Psoas muscle (tissue), 8 donors: Measurements from ENCODE around the gene SEC61B. TPM values are rescaled to one million over a fixed set of nuclear protein-coding genes. Genes with fewer than 3 reads are reported as not detected.

Experiments
- ATAC-seq, 4 donors: fragments of 200-7000 bp; cut with Tn5 transposase; one replicate each; pipeline ENCODE4 v1.9.1; 2020; ENCODE audit warnings: moderate library complexity in 3 of 4, mild to moderate bottlenecking in 2 of 4
- DNase-seq, 2 donors: peaks; one replicate each; pipeline ENCODE4 v3.0.0-alpha.2; 2020
- H3K27ac ChIP-seq: fragments of 200-600 bp; one replicate; pipeline ENCODE4 v1.8.0; 2022
- H3K27me3 ChIP-seq, 3 donors: fragments of 200-600 bp in 1 of 3; one replicate each; pipeline versions ENCODE4 v1.6.1 to v1.8.0; 2013 to 2022; ENCODE audit warnings: low read length in 2 of 3, mild to moderate bottlenecking in 2 of 3, moderate library complexity in 1 of 3; ENCODE audit not compliant: insufficient read depth in 3 of 3
- H3K36me3 ChIP-seq, 2 donors: fragments of 200-600 bp in 1 of 2; one replicate each; pipeline versions ENCODE4 v1.6.1 to v1.8.0; 2013 to 2022; ENCODE audit warnings: low read depth in 1 of 2, mild to moderate bottlenecking in 1 of 2, moderate library complexity in 1 of 2; ENCODE audit not compliant: insufficient read depth in 1 of 2
- H3K4me1 ChIP-seq: fragments of 200-600 bp; one replicate; pipeline ENCODE4 v1.8.0; 2022
- H3K4me3 ChIP-seq: fragments of 200-600 bp; one replicate; pipeline ENCODE4 v1.8.0; 2022; ENCODE audit warnings: mild to moderate bottlenecking
- H3K9me3 ChIP-seq: fragments of 200-600 bp; one replicate; pipeline ENCODE4 v1.8.0; 2022
- WGBS, 3 donors: extraction: QIAGEN DNeasy Blood & Tissue Kit; methylation state at CpG; one replicate each; pipeline versions ENCODE4 v1.1.6 to v1.1.7; 2013; 5-methylcytosine and 5-hydroxymethylcytosine counted together
- intact Hi-C, 2 donors: fragments of 100-400 bp; cut with DNase I; formaldehyde crosslinking; loops; one replicate each; pipeline versions ENCODE4 v1.11.0 to v1.14.2; 2022
- polyA plus RNA-seq, 3 donors: library from polyadenylated mRNA; stranded (reverse); fragments of 200-250 nt; gene quantifications; one replicate each; pipeline ENCODE4 v1.2.3, GENCODE V29; 2013
- total RNA-seq, 4 donors: library from RNA; stranded (reverse); fragmentation: NEBNext Ultra II Directional in 2 of 4; extraction: Animal tissue kit (Norgen Biotek cat#: 25700) in 2 of 4; gene quantifications; one replicate each; pipeline versions ENCODE4 v1.2.1 to v1.2.4, GENCODE V29; 2021 to 2023
- TF ChIP-seq, protein P1 (sequence below): fragments of 200-600 bp; IDR thresholded peaks from one replicate; pipeline ENCODE4 v1.8.0; 2022; ENCODE audit warnings: antibody characterized with exemption
- donor health status: healthy with polysubstance abuse.
- donor health status: DM: no; HTN: no; CAD: no; lungs with moderate emphysema.
- donor health status: Bipolar disorder and iron deficiency.
- donor health status: healthy.
- donor health status: DM: yes; HTN: yes; CAD: no.
- donor health status: DM: no; HTN: no; CAD: no.
- donor health status: DM: no; HTN: no; CAD: no.
- donor health status: DM: yes; HTN: yes; CAD: no.

Gene SEC61B
- total and polyA plus RNA-seq, 7 donors = 17.5 to 145 (median 49.6) TPM

DNA sequence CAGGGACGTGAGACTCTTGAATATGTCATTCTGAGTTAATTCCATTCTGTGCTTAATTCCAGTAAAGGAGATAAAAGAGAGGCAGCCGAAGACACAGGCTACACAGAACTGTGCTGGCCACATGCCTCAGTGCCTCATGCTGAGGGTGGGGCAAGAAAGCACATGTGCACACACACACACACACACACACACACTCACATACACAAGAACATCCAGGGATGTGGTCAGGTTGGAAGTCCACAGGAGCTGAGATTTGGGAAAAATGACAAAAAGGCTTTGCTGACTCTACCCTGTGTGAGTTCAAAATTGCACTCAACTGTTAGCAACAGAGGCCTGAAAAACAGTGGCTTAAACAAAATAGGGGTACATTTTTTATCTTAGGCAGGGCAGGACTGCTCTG, 40.9 kb upstream of the SEC61B start:
- TF ChIP-seq, protein P1, sequence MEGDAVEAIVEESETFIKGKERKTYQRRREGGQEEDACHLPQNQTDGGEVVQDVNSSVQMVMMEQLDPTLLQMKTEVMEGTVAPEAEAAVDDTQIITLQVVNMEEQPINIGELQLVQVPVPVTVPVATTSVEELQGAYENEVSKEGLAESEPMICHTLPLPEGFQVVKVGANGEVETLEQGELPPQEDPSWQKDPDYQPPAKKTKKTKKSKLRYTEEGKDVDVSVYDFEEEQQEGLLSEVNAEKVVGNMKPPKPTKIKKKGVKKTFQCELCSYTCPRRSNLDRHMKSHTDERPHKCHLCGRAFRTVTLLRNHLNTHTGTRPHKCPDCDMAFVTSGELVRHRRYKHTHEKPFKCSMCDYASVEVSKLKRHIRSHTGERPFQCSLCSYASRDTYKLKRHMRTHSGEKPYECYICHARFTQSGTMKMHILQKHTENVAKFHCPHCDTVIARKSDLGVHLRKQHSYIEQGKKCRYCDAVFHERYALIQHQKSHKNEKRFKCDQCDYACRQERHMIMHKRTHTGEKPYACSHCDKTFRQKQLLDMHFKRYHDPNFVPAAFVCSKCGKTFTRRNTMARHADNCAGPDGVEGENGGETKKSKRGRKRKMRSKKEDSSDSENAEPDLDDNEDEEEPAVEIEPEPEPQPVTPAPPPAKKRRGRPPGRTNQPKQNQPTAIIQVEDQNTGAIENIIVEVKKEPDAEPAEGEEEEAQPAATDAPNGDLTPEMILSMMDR = no peak
- intact Hi-C loops = loop anchor here (10.0 kb wide), 2 partner anchors 644 to 1034 kb away; partner anchors contain the start of gene NR4A3 (in 1 of the 2)
- H3K4me3 ChIP-seq = no peak overlapping the region
- H3K4me1 ChIP-seq = no peaks in the 10 kb centered on the region
- no peak for DNase-seq
- H3K9me3 ChIP-seq = no peaks in the 10 kb centered on the region
- no peak overlapping the region for H3K27ac ChIP-seq
- H3K36me3 ChIP-seq = no peaks in the 10 kb centered on the region
- 63 to 79% (median 67%) methylated on average over 2 of the region's 2 CpGs for WGBS, 3 donors
- no peak for ATAC-seq
- H3K27me3 ChIP-seq = no peaks in the 10 kb centered on the region

DNA sequence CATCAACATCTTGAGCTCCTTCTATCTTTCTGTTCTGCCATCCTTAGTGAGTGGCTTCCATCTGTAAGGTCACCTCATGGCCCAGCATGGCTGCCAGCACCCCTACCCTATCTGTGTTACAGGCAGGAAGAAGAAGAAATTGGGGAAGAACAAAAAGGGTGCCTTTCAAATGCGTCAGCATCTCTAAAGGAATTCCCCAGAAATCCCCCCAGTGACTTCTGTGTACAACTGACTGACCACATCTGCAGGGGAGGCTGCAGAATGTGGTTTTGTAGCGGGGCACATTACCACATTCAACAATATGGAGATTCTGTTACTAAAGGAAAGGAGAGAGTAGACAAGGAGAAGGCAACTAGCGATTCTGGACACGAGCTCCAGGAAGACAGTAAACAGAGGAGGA, 40.5 kb upstream of the SEC61B start:
- Histone ChIP-seq H3K27me3 (no peaks in the 10 kb centered on the region), H3K4me1 (no peaks in the 10 kb centered on the region), H3K36me3 (no peaks in the 10 kb centered on the region), H3K9me3 (no peaks in the 10 kb centered on the region), H3K27ac (no peak overlapping the region), H3K4me3 (no peak overlapping the region)
- intact Hi-C loops = loop anchor here (10.0 kb wide), 2 partner anchors 643 to 1033 kb away; partner anchors contain the start of gene NR4A3 (in 1 of the 2)
- WGBS, 3 donors = 83 to 88% (median 87%) methylated on average over 4 of the region's 4 CpGs
- TF ChIP-seq, protein P1 = no peak
- ATAC-seq = no peak
- DNase-seq = no peak

DNA sequence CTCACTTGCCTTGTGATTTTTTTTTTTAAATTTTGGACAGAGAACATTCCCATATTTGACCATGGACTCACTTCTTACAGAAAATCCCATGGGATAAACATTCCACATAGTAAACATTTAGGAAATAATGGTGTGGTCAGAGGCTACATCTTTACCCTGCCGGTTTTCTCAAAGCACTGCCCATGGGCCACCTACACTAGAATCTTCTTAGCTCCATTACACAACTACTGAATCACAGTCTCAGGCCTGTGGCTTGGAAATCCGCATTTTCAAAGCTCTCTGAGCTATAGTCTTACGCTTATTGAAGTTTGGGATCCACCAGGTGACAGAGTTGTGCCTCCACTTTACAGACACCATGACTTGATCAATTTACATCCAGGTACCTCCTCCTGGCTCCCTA, 39.7 kb upstream of the SEC61B start:
- Histone ChIP-seq H3K36me3 (no peaks in the 10 kb centered on the region), H3K9me3 (no peaks in the 10 kb centered on the region), H3K4me1 (no peaks in the 10 kb centered on the region), H3K27me3 (no peaks in the 10 kb centered on the region), H3K4me3 (no peak overlapping the region), H3K27ac (no peak overlapping the region)
- TF ChIP-seq, protein P1 = no peak
- no peak for DNase-seq
- WGBS, 3 donors = 88 to 92% (median 88%) methylated on average over 3 of the region's 3 CpGs
- no peak for ATAC-seq
- intact Hi-C loops = loop anchor here (10.0 kb wide), 2 partner anchors 642 to 1032 kb away; partner anchors contain the start of gene NR4A3 (in 1 of the 2)

GRCh38 chr9:99183616-99184015, 38.5 kb upstream of the SEC61B start:
- intact Hi-C loops = loop anchor here (2.0 to 10.0 kb wide), 3 partner anchors 37 to 1031 kb away; partner anchors contain the start of genes ALG2 (in 1 of the 2) and NR4A3 (in 1 of the 2)
- H3K9me3 ChIP-seq = no peaks in the 10 kb centered on the region
- 73 to 84% (median 80%) methylated on average over 3 of the region's 3 CpGs for WGBS, 3 donors
- ATAC-seq (no peak), DNase-seq (no peak)
- no peak overlapping the region for H3K4me3 ChIP-seq
- no peaks in the 10 kb centered on the region for H3K36me3 ChIP-seq
- H3K27ac ChIP-seq = no peak overlapping the region
- TF ChIP-seq, protein P1 = no peak
- no peaks in the 10 kb centered on the region for H3K27me3 ChIP-seq
- H3K4me1 ChIP-seq = no peaks in the 10 kb centered on the region

GRCh38 chr9:99184110-99184474, 38.0 kb upstream of the SEC61B start:
- H3K36me3 ChIP-seq = no peaks in the 10 kb centered on the region
- no peak overlapping the region for H3K4me3 ChIP-seq
- intact Hi-C loops = loop anchor here (2.0 to 10.0 kb wide), 3 partner anchors 37 to 1031 kb away; partner anchors contain the start of genes ALG2 (in 1 of the 2) and NR4A3 (in 1 of the 2)
- 28 to 35% (median 31%) methylated on average over 9 to 10 of the region's 10 CpGs for WGBS, 3 donors
- DNase-seq = peak; percentile 76 to 77
- H3K4me1 ChIP-seq = no peaks in the 10 kb centered on the region
- no peak overlapping the region for H3K27ac ChIP-seq
- peak; percentile 17 to 62 (median 42) for ATAC-seq
- no peaks in the 10 kb centered on the region for H3K9me3 ChIP-seq
- TF ChIP-seq, protein P1 = no peak
- H3K27me3 ChIP-seq = no peaks in the 10 kb centered on the region
